HL-60/S4 (cell line): ENCODE data around the gene ZNF664.

Experiments
- in situ Hi-C: fragments of 300-500 bp; cut with MboI; formaldehyde crosslinking; loops from 2 replicates; pipeline ENCODE4 v1.14.3; 2022; ENCODE audit warnings: low sequenced_read_pairs

Gene ZNF664

GRCh38 chr12:124047045-124047566, 74.1 kb downstream of the ZNF664 start:
- in situ Hi-C loops: no loop called here

GRCh38 chr12:124049451-124050094, 76.6 kb downstream of the ZNF664 start:
- in situ Hi-C loops: loop anchor here (10.0 kb wide), 1 partner anchor 265 kb away; no protein-coding TSS in a partner anchor

GRCh38 chr12:124053851-124054250, 80.8 kb downstream of the ZNF664 start:
- in situ Hi-C loops: loop anchor here (10.0 kb wide), 1 partner anchor 261 kb away; no protein-coding TSS in a partner anchor

GRCh38 chr12:124055066-124055465, 82.1 kb downstream of the ZNF664 start:
- in situ Hi-C loops: loop anchor here (10.0 kb wide), 1 partner anchor 260 kb away; no protein-coding TSS in a partner anchor

- in situ Hi-C loops: loop anchor here (10.0 kb wide), 1 partner anchor 257 kb away; no protein-coding TSS in a partner anchor
Measured at GRCh38 chr12:124057691-124058090, 84.7 kb downstream of the ZNF664 start.

- in situ Hi-C loops: loop anchor here (10.0 kb wide), 1 partner anchor 255 kb away; no protein-coding TSS in a partner anchor
Measured at GRCh38 chr12:124059752-124060151, 86.7 kb downstream of the ZNF664 start.
